Mesendoderm (in vitro differentiated cells): ENCODE measurements around the gene COL4A2.

Experiments
- DNase-seq: peaks from one replicate; pipeline ENCODE4 v3.0.0; 2013
- H2AK5ac ChIP-seq: 2 replicates; pipeline ENCODE4 v1.6.1; 2013; ENCODE audit warnings: low read length, inconsistent platforms
- H2BK120ac ChIP-seq: 2 replicates; pipeline ENCODE4 v1.6.1; 2013; ENCODE audit warnings: low read depth, mild to moderate bottlenecking, low read length, moderate library complexity, mixed read lengths
- H2BK15ac ChIP-seq: replicated peaks from 2 replicates; pipeline ENCODE4 v1.6.1; 2013; ENCODE audit warnings: low read depth, mild to moderate bottlenecking, moderate library complexity
- H2BK5ac ChIP-seq: 2 replicates; pipeline ENCODE4 v1.6.1; 2013; ENCODE audit warnings: low read length, inconsistent platforms
- H3K18ac ChIP-seq: 2 replicates; pipeline ENCODE4 v1.6.1; 2013; ENCODE audit warnings: mild to moderate bottlenecking, low read length, mixed read lengths
- H3K23ac ChIP-seq: one replicate; pipeline ENCODE4 v1.6.1; 2013; ENCODE audit warnings: low read length
- H3K27ac ChIP-seq: 2 replicates; pipeline ENCODE4 v1.5.1; 2013; ENCODE audit warnings: low read depth, mild to moderate bottlenecking, inconsistent platforms, low read length, moderate library complexity
- H3K27me3 ChIP-seq: 2 replicates; pipeline ENCODE4 v1.6.1; 2013; ENCODE audit warnings: low read length, control low read depth, mild to moderate bottlenecking, inconsistent platforms; ENCODE audit not compliant: insufficient read depth, poor library complexity
- H3K36me3 ChIP-seq: 2 replicates; pipeline ENCODE4 v1.6.1; 2013; ENCODE audit warnings: low read length, inconsistent platforms; ENCODE audit not compliant: control insufficient read depth, insufficient read depth
- H3K4ac ChIP-seq: one replicate; pipeline ENCODE4 v1.6.1; 2013; ENCODE audit warnings: low read depth, mild to moderate bottlenecking, low read length, moderate library complexity
- H3K4me1 ChIP-seq: 2 replicates; pipeline ENCODE4 v1.6.1; 2013; ENCODE audit warnings: low read depth, low read length, inconsistent platforms; ENCODE audit not compliant: control insufficient read depth
- H3K4me2 ChIP-seq: 2 replicates; pipeline ENCODE4 v1.6.1; 2013; ENCODE audit warnings: low read length
- H3K4me3 ChIP-seq: 2 replicates; pipeline ENCODE4 v1.5.1; 2013; ENCODE audit warnings: mild to moderate bottlenecking, low read length
- H3K56ac ChIP-seq: one replicate; pipeline ENCODE4 v1.6.1; 2013; ENCODE audit warnings: low read length
- H3K79me1 ChIP-seq: 2 replicates; pipeline ENCODE4 v1.6.1; 2013; ENCODE audit warnings: low read length, inconsistent platforms
- H3K79me2 ChIP-seq: 2 replicates; pipeline ENCODE4 v1.6.1; 2013; ENCODE audit warnings: mild to moderate bottlenecking, low read length; ENCODE audit not compliant: control insufficient read depth, insufficient read depth
- H3K9ac ChIP-seq: 2 replicates; pipeline ENCODE4 v1.6.1; 2013; ENCODE audit warnings: low read length, inconsistent platforms
- H4K5ac ChIP-seq: one replicate; pipeline ENCODE4 v1.6.1; 2013; ENCODE audit warnings: low read length
- H4K8ac ChIP-seq: one replicate; pipeline ENCODE4 v1.6.1; 2013; ENCODE audit warnings: low read depth, mild to moderate bottlenecking, control low read depth, low read length, moderate library complexity
- WGBS: extraction: QIAGEN DNeasy Blood & Tissue Kit; methylation state at CpG from one replicate; pipeline ENCODE4 v1.1.7; 2013; ENCODE audit warnings: low lambda C conversion rate, missing lambda C conversion rate; ENCODE audit not compliant: insufficient coverage; ENCODE audit errors: extremely low coverage; 5-methylcytosine and 5-hydroxymethylcytosine counted together

Gene COL4A2

DNA sequence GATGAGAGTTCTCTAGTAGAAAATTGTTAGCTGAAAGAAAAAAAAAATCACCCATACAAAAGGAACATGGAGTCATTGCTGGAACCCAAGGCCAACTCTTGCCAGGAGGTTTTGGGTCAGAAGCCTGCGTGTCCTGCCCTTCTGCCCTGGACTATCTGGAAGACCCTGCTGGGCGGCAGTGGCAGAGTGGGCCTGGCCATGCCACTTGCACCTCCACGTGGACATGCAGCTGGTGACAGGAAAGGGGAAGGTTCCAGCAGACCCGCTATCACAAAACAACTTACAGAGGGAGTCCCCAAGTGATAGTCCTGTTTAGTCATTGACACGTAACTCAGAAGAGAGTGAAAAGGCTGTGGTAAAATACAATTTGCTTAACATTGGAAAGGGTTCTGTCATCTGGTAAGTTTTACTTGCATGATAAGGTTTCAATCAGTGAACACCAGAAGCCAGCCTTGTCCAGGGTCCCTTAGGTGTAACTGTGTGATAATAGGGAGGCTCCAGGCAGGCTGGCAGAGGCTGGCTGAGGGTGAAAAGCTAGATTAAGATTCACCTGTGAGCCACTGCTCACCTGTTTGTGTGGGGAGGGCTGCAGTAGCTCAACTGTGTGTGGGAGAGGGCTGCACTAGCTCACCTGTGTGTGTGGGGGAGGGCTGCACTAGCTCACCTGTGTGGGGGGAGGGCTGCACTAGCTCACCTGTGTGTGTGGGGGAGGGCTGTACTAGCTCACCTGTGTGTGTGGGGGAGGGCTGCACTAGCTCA is 47.8 kb downstream of the COL4A2 start:
- Histone ChIP-seq H2BK120ac (no peak overlapping the region), H3K79me1 (peaks cover 4% of the 10 kb centered on the region), H4K8ac (no peak overlapping the region), H2AK5ac (no peak overlapping the region), H3K36me3 (no peaks in the 10 kb centered on the region), H2BK5ac (no peak overlapping the region), H3K4me1 (no peaks in the 10 kb centered on the region), H3K56ac (no peak overlapping the region), H3K4ac (no peak overlapping the region), H2BK15ac (no peak overlapping the region), H3K4me2 (no peak overlapping the region), H3K79me2 (no peaks in the 10 kb centered on the region), H3K4me3 (no peak overlapping the region), H3K18ac (no peak overlapping the region), H3K23ac (no peak overlapping the region), H3K9ac (no peak overlapping the region), H3K27me3 (no peaks in the 10 kb centered on the region), H3K27ac (no peak overlapping the region), H4K5ac (no peak overlapping the region)
- DNase-seq: no peak
- WGBS: no CpG with 5 or more reads among the region's 5 CpGs

DNA sequence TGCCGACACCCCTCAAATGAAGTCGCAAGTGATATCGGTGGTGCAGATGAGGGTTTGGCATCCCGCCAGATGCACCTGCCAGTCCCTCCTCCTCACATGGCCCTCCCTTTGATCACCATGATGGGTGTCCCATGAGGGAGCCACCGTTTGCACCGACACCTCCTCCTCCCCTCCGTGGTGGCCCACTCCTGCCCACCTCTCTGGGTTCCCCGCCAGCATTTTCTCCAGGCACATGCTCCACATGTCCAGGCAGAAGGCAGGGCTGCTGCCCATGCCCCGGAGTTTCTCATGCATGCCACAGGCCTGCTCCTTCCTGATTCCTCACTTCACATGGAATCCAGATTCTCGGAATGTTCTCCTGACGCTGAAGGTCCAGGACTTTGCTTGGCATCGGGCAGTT is 49.3 kb downstream of the COL4A2 start:
- H3K9ac ChIP-seq: no peak overlapping the region
- H3K23ac ChIP-seq: no peak overlapping the region
- H3K36me3 ChIP-seq: no peaks in the 10 kb centered on the region
- no peak overlapping the region for H3K4me2 ChIP-seq
- no peak overlapping the region for H3K18ac ChIP-seq
- DNase-seq: no peak
- H2BK5ac ChIP-seq: no peak overlapping the region
- H4K5ac ChIP-seq: no peak overlapping the region
- no peak overlapping the region for H3K56ac ChIP-seq
- H4K8ac ChIP-seq: no peak overlapping the region
- H2BK15ac ChIP-seq: no peak overlapping the region
- no peak overlapping the region for H2BK120ac ChIP-seq
- H3K4me3 ChIP-seq: no peak overlapping the region
- H3K27me3 ChIP-seq: no peaks in the 10 kb centered on the region
- no peaks in the 10 kb centered on the region for H3K79me2 ChIP-seq
- peaks cover 4% of the 10 kb centered on the region for H3K79me1 ChIP-seq
- no peak overlapping the region for H3K4ac ChIP-seq
- H3K4me1 ChIP-seq: no peaks in the 10 kb centered on the region
- H2AK5ac ChIP-seq: no peak overlapping the region
- H3K27ac ChIP-seq: no peak overlapping the region
- no CpG with 5 or more reads among the region's 12 CpGs for WGBS

DNA sequence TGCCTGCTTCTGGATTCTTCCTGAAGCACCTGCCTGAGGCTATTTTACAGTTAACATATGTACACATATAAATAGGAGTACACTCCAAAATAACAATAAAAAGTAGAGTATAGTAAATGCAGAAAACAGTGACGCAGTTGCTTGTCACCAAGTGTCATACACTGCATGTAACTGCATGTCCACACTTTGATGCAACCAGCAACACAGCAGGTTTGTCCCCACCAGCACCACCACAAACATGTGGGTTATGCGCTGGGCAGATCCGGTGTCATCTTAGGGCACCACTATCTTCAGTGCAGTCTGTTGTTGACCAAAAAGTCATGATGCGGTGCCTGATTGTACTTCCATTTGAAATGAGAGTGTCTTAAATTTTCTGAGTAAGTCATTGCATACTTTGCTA is 51.3 kb downstream of the COL4A2 start:
- Histone ChIP-seq H3K79me2 (no peaks in the 10 kb centered on the region), H4K8ac (no peak overlapping the region), H3K27ac (no peak overlapping the region), H2BK120ac (no peak overlapping the region), H3K9ac (no peak overlapping the region), H3K4me3 (no peak overlapping the region), H3K4me1 (no peaks in the 10 kb centered on the region), H3K27me3 (no peaks in the 10 kb centered on the region), H3K4me2 (no peak overlapping the region), H3K23ac (no peak overlapping the region), H2AK5ac (no peak overlapping the region), H2BK5ac (no peak overlapping the region), H3K36me3 (no peaks in the 10 kb centered on the region), H3K4ac (no peak overlapping the region), H3K79me1 (peaks cover 4% of the 10 kb centered on the region), H2BK15ac (no peak overlapping the region), H4K5ac (no peak overlapping the region), H3K18ac (no peak overlapping the region), H3K56ac (no peak overlapping the region)
- WGBS: no CpG with 5 or more reads among the region's 4 CpGs
- no peak for DNase-seq

DNA sequence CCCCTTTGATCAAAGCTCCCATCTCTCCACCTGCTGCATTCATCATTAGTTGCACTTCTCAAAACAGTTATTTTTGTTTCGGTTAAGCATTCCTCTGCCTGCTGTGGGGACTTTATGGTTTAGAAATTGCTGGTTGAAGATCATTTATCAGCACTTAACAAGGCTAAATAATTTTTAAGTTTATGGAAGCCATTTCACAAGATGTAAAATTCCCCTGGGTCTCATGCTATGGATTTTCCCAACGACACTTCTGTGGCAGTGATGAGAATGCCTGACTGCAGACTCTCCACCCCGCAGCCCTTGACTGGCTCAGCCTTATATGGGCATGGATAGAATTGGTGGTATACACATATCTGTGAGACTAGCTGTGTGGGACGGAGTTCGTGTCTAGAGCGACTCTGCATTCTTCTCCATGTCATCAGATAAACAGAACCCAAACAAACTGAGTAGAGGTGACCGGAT is 52.8 kb downstream of the COL4A2 start:
- Histone ChIP-seq H3K27ac (no peak overlapping the region), H3K4me1 (no peaks in the 10 kb centered on the region), H3K36me3 (no peaks in the 10 kb centered on the region), H3K79me2 (no peaks in the 10 kb centered on the region), H3K79me1 (no peaks in the 10 kb centered on the region), H3K9ac (no peak overlapping the region), H3K4me3 (no peak overlapping the region), H2BK5ac (no peak overlapping the region), H3K18ac (no peak overlapping the region), H3K4me2 (no peak overlapping the region), H2BK120ac (no peak overlapping the region), H3K4ac (no peak overlapping the region), H3K23ac (no peak overlapping the region), H3K56ac (no peak overlapping the region), H4K8ac (no peak overlapping the region), H2AK5ac (no peak overlapping the region), H3K27me3 (no peaks in the 10 kb centered on the region), H2BK15ac (no peak overlapping the region), H4K5ac (no peak overlapping the region)
- no peak for DNase-seq
- WGBS: no CpG with 5 or more reads among the region's 7 CpGs

DNA sequence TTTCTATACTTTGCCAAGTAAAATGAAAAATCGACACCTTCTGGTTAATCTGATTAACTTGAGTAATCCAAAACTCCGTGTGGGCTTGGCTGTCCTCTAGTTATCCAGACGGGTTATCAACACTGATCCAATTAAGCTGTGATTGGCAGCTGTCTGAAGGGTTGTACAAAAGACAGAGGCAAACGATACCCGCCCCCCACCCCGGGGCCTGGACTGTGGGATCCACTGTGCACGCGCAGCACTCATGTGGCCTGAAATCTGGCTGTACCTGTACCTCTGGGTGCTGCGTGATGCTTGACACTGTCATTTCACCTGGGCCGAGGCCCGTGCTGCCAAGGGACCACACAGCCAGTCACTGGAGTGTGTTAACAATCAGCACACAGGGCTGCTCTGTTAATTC is 53.5 kb downstream of the COL4A2 start:
- no peak overlapping the region for H3K27ac ChIP-seq

More for the DNA sequence above, 53.5 kb downstream of the COL4A2 start:
- Histone ChIP-seq H3K36me3 (no peaks in the 10 kb centered on the region), H3K4me2 (no peak overlapping the region), H4K8ac (no peak overlapping the region), H3K23ac (no peak overlapping the region), H2BK5ac (no peak overlapping the region), H3K4ac (no peak overlapping the region), H2BK120ac (no peak overlapping the region), H2BK15ac (no peak overlapping the region), H3K56ac (no peak overlapping the region), H4K5ac (no peak overlapping the region), H3K79me1 (no peaks in the 10 kb centered on the region), H2AK5ac (no peak overlapping the region), H3K18ac (no peak overlapping the region), H3K79me2 (no peaks in the 10 kb centered on the region), H3K4me3 (no peak overlapping the region), H3K9ac (no peak overlapping the region), H3K27me3 (no peaks in the 10 kb centered on the region), H3K4me1 (no peaks in the 10 kb centered on the region)
- WGBS: no CpG with 5 or more reads among the region's 11 CpGs
- DNase-seq: no peak
